NCI-H2196 treated with DMSO at 0.1 percent for 48 hours (cell line): ENCODE results near the gene HPCA.

Experiments used
- DNase-seq: peaks from one replicate; lab custom pipeline; 2025; ENCODE audit not compliant: unreplicated experiment; lab: John Stamatoyannopoulos, UW

HPCA gene

DNA sequence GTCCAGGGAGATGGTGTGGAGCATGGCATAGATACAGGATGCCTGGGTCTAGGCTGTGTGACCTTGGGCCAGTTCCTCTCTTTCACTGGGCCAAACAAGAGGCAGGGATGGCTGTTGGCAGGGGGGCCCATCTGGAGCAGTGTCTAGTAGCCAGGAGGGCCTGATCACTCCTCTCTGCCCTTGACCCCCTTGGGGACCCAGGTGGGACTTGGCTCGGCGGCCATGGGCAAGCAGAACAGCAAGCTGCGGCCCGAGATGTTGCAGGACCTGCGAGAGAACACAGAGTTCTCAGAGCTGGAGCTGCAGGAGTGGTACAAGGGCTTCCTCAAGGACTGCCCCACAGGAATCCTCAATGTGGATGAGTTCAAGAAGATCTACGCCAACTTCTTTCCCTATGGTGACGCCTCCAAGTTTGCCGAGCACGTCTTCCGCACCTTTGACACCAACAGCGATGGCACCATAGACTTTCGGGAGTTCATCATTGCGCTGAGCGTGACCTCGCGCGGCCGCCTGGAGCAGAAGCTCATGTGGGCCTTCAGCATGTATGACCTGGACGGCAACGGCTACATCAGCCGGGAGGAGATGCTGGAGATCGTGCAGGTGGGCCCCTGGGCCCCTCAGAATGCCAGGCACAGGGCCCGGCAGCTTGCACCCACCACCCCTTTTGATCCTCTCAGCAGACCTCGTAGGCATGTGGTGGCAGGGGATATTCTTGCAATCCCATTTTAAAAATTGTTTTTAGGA is 2.6 kb downstream of the HPCA start:
- DNase-seq: no peak

DNA sequence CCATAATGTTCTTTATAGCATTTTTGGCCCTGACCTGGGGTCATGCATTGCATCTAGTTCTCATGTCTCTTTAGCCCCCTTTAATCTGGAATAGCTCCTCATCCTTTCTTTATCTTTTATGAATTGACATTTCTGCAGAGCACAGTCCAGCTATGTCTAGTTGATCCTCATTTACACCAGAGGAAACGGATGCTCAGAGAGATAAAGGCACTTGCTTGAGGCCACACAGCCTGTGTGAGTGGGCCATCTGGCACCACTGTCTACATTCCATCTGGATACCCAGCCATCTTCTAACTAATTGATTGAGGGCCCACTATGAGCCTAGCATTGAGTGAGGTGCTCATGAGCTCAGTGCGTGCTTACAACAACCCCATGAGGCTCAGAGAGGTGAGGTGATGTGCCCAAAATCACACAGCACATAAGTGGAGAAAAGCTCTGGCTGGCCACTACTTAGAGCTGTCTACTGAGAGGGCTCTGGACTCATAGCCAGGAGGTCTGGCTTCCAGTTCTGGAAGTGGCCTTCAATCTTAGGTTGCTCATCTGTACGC is 3.5 kb downstream of the HPCA start:
- DNase-seq: no peak

DNA sequence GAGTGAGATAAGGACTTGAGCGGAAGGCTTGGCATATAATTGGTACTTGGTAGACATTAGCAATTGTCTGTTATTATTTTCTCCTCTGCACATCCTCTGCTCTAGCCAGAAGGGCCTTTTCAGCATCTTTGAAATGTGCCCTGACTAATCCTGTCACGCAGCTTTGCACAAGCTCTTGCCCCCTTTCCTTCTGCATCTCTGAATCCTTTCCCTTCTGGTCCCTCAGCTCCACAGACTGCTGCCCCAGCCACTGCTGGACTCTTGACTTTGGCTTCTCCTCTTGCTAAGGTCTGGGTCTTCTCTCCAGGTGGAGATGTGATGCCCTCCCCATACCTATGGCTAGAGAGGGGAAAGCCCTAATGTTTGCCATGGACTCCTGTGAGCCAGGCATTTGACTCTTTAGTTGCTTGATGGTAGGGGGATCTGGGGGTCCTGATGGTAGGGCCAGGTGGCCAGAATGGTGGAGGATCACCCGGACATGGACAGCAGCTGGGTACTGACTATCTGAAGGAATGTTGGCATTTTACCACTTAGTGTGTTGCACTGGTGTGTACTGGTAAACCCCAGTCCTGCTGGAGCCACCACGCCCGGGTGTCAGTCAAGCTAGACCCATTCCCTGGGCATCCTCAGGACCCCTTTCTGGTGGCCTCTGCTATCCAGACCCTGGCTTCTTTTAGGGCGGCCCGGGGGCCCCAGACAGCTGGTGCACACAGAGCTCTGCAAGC is 4.4 kb downstream of the HPCA start:
- DNase-seq: no peak

DNA sequence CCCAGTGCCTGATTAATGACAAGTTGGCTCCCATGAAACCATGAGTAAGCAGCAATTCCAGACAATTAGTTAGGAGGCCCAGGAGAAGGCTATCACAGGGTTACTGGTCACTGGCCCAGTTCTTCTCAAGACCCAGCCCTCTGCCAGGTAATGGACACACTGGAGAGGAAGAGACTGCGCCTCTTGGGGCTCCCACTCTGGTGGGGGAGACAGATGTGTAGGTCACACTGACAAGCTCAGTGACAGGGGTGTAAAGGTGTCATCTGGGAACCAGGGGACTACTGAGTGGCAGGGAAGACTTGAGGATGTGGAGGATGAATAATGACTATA is 4.9 kb downstream of the HPCA start:
- no peak for DNase-seq

DNA sequence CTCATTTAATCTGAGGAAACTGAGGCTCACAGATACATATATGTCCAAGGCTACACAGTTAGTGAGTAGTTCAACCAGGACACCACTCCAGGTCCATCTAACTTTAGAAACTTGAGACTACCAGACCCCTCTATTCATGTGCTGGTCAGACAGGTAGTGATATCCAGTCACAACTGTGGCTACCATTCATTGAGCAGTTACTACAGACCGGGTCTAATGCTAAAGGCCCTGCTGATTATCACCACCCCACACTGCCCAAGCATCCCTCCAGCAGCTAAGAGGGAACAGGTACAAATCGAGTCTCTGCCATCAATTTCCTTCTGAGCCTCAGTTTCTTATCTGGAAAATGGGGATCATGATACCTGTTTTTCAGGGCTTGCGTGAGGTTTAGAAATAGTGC is 5.3 kb downstream of the HPCA start:
- no peak for DNase-seq

DNA sequence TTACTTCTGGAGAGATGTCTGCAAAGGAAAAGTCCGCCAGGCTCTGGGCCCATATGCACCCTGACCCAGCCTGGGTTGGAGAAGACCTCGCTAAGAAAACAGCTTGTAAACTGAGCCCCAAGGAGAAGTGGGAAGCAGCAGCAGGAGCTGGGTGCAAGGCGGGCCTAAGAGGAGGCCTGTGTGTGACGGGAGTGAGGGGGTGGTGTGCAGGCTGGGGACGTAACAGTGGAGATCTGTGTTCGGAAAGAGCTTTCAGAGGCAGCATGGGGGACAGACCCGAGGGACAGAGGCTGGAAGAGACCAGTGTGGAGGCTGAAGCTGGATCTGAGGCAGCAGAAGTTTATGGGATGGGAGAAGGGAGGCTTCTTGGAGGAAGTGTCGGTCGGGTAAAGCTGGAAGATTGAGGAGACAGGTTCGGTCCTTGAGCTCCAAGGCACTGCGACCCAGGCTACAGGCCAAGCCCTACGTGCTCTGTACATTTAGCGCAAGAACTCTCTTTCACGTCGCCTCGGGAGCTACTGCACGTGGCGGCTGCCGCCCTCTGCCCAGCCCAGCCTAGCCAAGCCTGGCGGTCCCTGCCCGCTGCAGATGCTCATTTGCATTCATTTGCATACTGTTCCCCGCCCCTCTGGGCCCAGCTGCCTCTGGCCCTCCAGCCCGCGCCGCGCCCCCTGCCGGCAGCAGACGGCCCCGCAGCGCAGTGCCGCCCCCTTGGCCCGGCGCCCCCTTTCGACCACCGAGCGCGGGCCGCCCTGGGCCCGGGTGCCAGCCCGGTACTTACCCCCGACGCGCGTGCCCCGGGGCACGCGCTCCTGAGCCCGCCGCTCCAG is 6.3 kb downstream of the HPCA start:
- peak; percentile 87 for DNase-seq

DNA sequence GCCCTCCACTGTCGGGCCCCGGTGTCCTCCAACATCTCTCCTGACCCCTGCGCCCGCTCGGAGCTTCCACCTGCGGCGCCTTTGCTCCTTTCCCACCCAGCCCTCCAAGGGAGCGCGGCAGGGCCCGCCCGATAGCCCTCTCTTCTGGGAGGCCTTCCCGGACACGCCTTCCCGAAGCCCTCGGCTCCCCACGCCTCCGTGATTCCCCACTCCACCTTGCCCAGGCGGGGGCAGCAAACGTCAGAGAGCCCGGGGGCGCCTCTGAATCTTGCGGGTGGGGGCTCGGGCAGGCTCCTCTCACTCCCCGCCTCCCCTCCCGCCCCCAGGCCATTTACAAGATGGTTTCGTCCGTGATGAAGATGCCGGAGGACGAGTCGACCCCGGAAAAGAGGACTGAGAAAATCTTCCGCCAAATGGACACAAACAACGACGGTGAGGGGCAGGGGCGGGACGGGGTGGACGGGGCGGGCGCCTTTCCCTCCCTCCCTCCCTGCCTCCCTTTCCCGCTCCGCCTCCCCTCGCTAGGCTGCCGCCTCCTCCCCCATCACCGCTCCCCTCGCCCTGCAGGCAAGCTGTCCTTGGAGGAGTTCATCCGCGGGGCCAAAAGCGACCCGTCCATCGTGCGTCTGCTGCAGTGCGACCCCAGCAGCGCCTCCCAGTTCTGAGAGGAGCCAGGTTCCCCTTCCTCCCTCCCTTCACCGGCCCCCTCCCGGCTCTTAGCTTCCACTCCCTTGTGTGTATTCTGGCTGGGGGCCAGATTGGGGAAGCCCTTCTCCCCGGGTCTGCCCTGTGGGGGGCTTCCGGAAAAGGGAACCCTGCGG is 7.1 kb downstream of the HPCA start:
- DNase-seq: peak; percentile 69

DNA sequence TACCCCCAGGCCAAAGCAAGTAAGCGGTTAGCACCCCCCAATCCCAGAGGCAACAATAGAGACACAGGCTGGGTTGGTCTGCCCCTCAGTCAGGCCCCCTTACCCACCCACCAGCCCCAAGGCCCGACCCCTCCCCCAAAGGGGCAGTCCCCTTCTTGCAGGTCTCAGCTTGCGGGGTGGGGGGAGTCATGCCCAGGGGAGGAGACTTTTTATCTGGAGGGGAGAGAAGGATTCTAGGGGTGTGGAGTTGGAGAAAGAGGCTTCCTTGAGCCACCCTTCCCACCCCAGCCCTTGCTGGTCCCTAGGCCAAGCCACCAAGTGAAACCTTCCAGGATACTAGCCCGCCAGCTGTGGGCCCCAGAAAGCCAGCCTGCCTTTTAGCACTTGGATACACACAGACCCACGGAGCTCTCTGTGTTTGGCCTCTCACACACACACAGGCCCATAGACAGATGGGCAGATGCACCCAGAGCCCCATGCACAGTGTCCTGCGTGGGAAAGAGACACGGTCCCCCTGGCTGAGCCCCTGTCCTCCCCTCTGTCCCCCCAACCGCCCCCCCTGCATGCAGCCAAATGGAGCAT is 7.8 kb downstream of the HPCA start:
- no peak for DNase-seq

DNA sequence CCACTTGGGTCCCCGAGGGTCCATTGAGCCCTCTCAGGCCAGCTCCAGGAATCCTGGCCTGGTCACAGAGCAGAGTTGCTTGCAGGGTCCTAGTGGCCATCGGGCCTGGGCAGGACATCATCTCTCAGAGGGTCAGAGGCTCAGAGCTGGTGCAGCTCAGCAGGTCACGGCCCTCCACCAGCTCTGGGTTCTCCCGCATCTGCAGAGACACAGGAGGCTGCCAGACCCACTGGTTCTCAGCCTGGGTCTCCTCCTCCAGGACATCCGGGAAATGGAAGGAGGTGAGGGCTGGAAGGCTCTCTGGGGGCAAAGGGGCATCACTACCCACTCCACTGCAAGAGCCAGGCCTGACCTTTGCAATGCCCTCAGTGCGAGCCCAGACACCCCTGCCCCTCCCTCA is 8.4 kb downstream of the HPCA start:
- no peak for DNase-seq

DNA sequence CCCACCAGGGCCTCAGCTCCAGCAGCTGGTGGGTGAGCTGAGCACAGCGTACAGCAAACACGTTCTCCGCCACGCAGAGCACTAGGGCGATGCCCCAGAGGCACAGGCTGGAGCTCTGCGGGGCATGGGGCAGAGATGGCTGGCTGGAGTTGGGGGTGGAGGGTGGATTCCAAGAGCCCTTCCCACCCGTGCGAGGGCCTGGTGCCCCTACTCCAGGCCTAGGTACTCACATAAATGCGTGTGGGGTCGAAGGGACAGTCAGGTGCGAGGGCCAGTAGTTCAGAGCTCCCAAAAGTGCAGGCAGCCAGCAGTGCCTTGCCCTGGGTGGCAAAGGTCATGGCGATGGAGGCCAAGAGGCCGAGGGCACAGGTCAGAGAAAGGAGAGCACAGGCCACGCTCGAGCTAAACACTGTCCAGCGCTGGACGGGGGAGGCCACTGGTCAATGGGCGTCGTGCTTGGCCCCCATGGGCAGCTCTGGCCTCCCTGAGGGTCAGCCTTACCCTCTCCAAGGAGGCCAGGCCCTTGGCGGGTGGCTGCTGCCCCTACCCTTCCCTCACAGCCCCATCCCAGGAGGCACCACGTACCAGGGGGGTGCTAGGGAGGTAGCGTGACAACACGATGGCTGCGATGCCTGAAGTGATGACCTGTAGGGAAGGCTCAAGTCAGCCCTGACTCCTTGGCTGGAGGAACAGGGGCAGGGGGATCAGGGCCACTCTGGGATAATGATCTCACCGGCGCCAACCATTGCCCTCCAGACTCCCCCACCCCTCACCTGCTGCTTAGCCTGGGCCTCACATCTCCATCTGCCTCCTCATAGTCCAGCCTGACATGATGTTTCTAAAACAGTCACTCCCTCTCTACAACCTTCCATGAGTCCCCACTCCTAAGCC is 9.3 kb downstream of the HPCA start:
- DNase-seq: no peak

DNA sequence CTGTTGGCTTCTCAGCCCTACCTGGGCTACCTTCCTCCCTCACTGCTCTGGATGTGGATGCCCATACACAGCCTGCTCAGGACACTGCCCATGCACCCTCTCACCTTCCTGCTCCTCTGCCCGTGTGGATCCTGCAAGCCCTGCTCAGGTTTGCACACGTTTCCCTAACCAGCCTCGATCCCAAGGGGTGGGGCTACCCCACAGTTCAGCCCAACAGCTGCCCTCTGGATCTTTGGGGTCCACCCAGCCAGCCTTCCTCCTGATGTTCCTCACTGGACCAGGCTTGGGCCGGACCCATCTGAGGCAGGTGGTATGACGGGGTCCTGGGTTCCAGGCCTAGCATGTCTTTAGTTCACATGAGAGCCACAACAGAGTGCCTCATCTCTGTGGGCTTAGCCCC is 10.2 kb downstream of the HPCA start:
- no peak for DNase-seq

DNA sequence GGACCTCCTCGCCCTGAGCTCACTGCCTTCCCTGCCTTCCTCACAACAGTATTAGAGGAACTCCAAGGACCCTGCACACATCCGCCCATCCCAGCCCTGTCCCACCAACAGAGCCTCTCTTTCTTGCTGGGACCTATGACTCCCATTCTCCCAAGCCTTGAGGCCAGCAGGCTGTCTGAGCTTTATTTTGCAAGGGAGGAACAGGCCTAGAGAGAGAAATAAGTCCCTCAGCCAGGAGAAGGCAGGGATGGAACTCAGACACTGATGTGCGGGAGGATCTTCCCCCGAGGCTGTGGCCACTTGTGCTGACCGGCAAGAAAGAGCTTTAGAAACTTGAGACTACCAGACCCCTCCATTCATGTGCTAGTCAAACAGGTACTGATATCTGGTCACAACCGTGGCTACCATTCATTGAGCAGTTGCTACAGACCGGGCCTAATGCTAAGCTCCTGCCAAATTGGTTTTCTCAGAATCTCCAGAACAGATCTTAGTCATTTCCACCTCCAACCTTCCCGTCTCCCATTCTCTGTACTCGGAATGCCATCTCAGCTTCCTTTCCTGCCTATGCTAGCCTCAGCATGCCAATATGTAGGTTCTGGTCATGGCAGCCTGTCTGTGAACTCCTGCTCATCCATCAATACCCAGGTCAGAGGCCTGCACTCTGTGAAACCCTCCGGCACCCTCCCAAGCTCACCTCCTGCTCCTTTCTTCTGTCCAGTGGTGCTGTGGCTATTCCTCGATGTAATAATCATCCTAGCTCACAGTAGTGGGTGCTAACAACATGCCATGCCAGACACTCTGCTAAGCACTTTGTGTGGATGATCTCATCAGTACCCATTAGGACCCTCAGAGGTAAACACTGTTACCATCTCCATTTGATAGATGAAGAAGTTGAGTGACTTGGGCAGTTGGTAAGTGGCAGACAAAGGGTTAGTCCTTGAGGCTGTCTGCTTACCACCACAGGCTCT is 11.1 kb downstream of the HPCA start:
- DNase-seq: no peak

DNA sequence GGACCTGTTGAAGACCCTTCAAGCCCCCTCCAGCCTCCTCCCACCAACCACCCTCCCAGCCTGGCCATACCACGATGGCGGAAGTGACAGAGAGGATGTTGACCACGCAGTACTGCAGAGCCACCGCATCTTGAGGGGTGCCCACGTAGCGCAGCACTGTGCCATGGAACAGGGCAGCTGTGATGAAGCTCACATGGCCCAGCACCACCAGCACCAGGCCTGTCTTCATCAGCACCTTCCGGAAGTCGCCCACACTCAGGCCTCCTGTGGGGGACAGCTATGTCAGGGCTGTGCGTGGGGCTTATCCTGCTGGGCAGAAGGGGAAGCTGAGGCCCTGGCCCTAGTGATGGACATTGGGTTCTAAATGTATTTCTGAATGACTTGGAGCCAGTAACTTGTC is 11.8 kb downstream of the HPCA start:
- DNase-seq: no peak

DNA sequence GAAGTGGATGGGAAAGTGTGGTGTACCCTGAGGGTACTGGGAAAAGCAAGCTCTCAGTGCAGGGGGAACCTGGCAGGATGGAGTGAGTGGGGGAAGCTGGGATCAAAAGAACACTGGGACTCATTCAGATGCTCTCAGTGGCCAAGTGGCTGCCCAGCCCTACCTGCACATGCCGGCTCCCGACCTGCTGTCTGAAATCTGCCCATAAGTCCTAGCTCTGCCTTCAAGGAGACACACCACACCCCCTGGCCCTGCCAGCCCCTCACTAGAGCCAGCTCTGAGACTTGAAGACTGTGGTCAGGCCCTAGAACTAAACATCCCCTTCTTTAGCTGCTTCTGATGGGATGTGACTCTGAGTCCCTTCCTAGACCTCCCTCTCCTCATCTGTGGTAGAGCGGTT is 12.7 kb downstream of the HPCA start:
- DNase-seq: no peak

DNA sequence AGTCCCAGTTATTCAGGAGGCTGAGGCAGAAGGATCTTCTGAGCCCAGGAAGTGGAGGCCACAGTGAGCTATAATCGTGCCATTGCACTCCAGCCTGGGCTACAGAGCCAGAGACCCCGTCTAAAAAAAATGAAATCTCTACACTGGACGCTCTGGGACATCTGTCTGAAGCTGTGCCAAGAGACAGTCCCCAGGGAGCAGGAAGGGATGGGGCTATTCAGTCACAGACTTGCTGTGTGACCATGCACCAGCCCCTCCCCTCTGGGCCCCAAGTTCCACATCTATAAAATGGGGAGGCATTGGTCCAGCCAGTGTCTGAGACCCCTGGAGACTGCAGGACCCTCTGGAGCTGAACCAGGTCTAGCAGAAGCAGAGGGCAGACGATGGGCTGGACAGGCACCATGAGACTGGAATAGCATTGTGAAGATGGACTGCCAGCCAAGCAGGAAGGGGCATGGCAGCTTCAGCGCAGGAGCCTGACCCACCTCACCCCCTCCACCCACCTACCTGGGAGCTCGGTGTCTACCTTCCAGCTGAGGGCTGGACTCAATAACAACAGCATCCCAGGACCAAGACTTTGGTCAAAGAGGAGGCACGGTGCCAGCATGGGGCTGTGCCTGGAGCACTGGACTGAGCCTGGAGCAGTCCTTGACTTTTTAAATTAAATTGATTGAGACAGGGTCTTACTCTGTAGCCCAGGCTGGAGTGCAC is 13.4 kb downstream of the HPCA start:
- no peak for DNase-seq

DNA sequence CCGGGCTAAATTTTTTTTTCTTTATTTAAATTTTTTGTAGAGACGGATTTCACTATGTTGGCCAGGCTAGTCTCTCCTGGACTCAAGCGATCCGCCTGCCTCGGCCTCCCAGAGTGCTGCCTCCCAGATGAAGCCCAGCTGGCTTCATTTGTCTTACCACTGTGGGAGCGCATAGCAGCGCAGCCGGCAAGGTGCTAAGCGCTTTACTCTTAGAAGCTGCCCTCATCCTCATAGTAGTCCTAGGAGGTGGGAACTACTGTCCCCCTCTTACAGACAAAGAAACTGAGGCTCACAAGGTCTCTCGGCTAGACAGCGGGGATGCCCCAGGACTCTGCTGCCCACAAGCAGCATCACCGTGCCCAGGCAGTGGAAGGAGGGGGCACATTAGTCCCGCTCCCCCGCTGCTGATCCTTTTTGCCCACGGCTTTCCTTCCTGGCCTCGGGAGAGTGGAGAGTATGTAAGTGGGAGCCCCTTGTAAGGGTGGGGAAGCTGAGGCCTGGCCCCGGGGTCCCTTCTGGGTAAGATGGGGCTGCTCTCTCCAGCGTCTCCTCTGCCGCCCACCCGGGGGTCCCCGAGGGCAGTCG is 14.2 kb downstream of the HPCA start:
- DNase-seq: no peak
